SJSA1 (cell line): Measurements from ENCODE around the gene HOMER2. TPM values are rescaled to one million over a fixed set of nuclear protein-coding genes. Genes with fewer than 3 reads are reported as not detected.
"Not testable (repeated sequence)": the region's sequence is repeated elsewhere in the genome, so short reads cannot be mapped to it uniquely, and the experiment has no call there.

Source experiments
- DNase-seq, 2 experiments: peaks; one replicate each; pipeline ENCODE4 v3.0.0-alpha.2; 2015 to 2020; ENCODE audit warnings: low spot score in 2 of 2, low read depth in 1 of 2
- H3K27ac ChIP-seq: fragments of 250-450 bp; sonication (Bioruptor Pico); 2 replicates; pipeline ENCODE4 v1.5.1; 2020; ENCODE audit warnings: mild to moderate bottlenecking, moderate library complexity
- H3K27me3 ChIP-seq: fragments of 250-450 bp; sonication (Bioruptor Pico); replicated peaks from 2 replicates; pipeline ENCODE4 v1.5.1; 2020; ENCODE audit warnings: mild to moderate bottlenecking, moderate library complexity
- H3K36me3 ChIP-seq: fragments of 250-450 bp; sonication (Bioruptor Pico); 2 replicates; pipeline ENCODE4 v1.5.1; 2020; ENCODE audit warnings: mild to moderate bottlenecking
- H3K4me1 ChIP-seq: fragments of 250-450 bp; sonication (Bioruptor Pico); replicated peaks from 2 replicates; pipeline ENCODE4 v1.6.1; 2021; ENCODE audit warnings: mild to moderate bottlenecking
- H3K4me3 ChIP-seq: fragments of 250-450 bp; sonication (Bioruptor Pico); 2 replicates; pipeline ENCODE4 v1.5.1; 2020; ENCODE audit warnings: mild to moderate bottlenecking
- H3K9me3 ChIP-seq: fragments of 250-450 bp; sonication (Bioruptor Pico); replicated peaks from 2 replicates; pipeline ENCODE4 v1.5.1; 2020; ENCODE audit warnings: mild to moderate bottlenecking
- total RNA-seq: library from RNA; depleted of rRNA; stranded (reverse); fragments of >200 nt; shearing (Covaris generic); gene quantifications from 2 replicates; pipeline ENCODE4 v1.2.3, GENCODE V29; 2014

Gene HOMER2
- total RNA-seq, 1 experiment from 2014 or later: 1.2 TPM

DNA sequence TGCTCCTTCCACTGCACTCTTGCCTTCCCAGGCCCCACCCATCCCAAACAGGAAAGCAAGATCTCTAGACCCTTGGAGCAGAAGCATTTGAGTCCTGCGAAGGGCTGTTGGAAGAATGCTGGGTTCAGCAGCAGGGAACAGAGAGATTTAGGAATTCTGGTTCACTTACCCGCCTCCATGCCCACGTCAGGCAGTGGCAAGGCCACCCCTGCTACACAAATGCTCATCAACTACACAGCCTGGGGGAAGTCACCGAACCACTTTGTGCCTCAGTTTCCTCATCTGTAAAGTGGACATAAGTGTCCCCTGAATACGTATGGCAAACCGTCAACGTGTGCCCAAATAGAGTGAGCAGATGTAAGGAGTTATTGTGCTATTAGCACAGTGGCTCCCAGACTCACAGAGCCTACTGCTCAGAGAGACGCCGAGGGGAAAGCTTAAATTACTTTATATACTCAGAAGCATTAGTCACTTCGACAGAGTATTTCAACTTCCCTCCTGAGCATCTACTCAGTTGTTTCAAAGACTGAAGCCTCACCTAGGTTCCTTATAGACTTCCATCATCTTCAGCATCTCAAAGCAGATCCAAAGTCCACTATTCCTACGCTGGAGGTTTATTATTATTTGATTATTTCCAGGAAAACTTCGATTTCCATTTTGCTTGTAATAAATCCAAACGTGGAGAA lies 905 bp downstream of the HOMER2 start:
- no peak for DNase-seq
- no peak overlapping the region; the same call in 1 of the 2 replicates for H3K4me3 ChIP-seq
- H3K9me3 ChIP-seq: no peaks in the 10 kb centered on the region
- H3K27ac ChIP-seq: no peak overlapping the region
- peaks cover 33% of the 10 kb centered on the region for H3K27me3 ChIP-seq
- peaks cover 6% of the 10 kb centered on the region; the same call in 1 of the 2 replicates for H3K4me1 ChIP-seq
- H3K36me3 ChIP-seq: no peaks in the 10 kb centered on the region

DNA sequence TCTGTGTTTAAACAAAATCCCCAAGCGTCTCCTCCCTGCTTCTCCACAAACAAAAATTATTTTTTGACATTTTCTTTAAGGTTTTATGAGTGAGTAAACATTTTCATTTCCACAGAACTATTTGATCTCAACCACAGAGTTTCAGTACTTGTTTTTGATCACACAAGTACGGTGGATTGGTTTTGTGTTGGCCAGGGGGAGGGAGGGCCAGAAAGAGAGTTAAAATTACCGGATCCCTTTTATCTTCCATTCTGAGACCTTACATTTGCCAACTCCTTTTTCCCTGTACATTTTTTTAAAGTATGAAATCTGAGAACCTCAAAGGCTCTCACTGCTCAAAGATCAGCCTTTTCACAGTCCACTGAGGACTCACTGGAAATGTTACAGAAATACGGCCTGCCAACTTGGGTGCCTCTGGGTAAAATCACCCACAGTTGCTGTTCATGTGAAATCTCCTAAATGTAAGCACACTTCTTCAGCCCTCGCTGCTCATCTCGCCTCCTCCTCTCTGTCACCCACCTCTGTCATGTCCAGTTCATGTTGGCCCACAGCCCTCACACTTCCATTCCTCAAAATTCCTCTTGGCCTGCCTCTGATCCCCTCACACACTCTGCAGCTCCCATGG lies 1.7 kb downstream of the HOMER2 start:
- Histone ChIP-seq H3K9me3 (no peaks in the 10 kb centered on the region), H3K27me3 (peaks cover 33% of the 10 kb centered on the region), H3K36me3 (no peaks in the 10 kb centered on the region), H3K4me3 (no peak overlapping the region), H3K27ac (no peak overlapping the region), H3K4me1 (peaks cover 6% of the 10 kb centered on the region; the same call in 1 of the 2 replicates)
- DNase-seq: no peak

DNA sequence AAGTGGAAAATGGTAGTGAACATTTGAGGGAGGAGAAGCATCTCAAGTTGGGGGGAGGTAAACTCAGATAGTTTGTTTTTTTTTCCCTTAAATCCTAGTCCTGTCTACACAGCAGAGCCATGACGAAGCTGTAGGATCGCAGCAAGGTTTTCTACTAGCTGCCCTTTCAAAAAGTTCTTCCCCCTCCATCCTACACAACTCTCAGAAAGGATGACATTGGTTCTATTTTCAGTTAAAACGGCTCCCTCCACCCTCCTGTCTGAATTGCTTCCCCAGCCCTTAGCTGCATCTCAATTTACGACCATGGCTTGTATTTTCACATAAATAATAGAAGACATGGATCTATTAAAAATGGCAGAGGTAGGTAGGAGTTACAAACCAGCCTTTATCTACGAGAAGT lies 2.2 kb downstream of the HOMER2 start:
- Histone ChIP-seq H3K36me3 (no peaks in the 10 kb centered on the region), H3K27ac (no peak overlapping the region), H3K9me3 (no peaks in the 10 kb centered on the region), H3K4me3 (no peak overlapping the region), H3K4me1 (peaks cover 6% of the 10 kb centered on the region; the same call in 1 of the 2 replicates), H3K27me3 (peaks cover 33% of the 10 kb centered on the region)
- DNase-seq: no peak

DNA sequence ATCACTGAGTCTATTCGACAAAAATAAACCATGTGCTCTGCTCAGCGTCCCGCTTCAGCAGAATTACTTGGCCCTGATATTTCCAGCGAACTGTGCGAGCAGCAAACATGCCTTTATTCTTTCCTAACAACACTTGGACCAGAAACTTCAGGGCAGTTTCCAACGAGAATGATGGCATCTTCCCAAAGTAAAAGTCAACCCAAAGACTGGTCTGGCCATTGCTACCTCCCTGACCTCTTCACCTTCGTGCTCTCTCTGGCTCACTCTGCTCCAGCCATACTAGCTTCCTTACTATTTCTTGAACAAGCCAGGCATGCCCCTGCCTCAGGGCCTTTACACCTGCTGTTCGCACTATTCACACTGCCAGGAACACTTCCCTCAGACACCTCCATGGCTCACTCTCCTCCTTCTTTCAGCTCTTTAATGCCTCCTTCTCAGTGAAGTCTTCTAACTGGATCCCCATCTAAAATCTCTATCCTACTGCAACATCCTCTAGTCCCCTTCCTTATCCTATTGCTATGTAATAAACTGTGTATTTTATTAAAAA lies 6.3 kb downstream of the HOMER2 start:
- peaks cover 15% of the 10 kb centered on the region for H3K27me3 ChIP-seq

DNA sequence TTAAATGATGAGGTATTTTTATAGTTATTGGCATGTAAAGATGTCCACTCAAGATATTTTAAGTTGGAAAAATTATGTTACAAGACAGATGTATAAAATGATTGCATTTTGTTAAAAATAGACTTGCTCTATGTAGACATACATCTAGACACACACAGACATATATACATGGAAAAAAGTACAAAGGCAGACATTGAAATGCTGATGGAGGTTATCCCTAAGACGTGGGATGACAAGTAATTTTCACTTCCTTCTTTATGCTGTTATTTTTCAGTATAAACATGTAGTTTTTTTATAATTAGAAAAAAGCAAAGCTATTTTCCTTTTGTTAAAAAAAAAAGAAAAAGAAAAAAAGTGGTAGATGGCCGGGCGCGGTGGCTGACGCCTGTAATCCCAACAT lies 7.2 kb downstream of the HOMER2 start:
- Histone ChIP-seq H3K27me3 (peaks cover 6% of the 10 kb centered on the region), H3K4me3 (no peak overlapping the region), H3K36me3 (no peaks in the 10 kb centered on the region), H3K4me1 (no peaks in the 10 kb centered on the region), H3K27ac (no peak overlapping the region), H3K9me3 (no peaks in the 10 kb centered on the region)
- DNase-seq: no peak

More for the DNA sequence above, 6.3 kb downstream of the HOMER2 start:
- H3K27ac ChIP-seq: no peak overlapping the region
- DNase-seq: no peak
- no peaks in the 10 kb centered on the region for H3K9me3 ChIP-seq
- H3K36me3 ChIP-seq: no peaks in the 10 kb centered on the region
- no peaks in the 10 kb centered on the region for H3K4me1 ChIP-seq
- H3K4me3 ChIP-seq: no peak overlapping the region

DNA sequence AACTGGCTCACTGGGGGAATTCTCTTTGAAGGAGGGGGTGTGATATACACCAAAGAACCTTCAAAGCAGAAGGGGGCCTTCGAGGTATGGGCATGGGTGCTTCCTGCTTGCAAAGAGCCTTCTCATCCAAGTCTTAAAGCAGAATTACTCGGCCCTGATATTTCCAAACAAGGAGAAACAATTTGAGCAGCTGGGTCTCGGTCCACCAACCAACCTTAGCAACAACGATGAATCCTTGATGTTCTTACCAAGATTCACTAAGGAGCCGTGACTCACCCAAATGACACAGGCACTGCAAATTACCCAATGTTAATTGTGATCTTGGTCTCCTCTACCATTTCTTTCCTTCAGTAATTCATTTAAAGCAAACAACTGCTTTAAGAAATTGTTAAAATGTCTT lies 7.7 kb downstream of the HOMER2 start:
- Histone ChIP-seq H3K4me1 (no peaks in the 10 kb centered on the region), H3K9me3 (no peaks in the 10 kb centered on the region), H3K27me3 (peaks cover 4% of the 10 kb centered on the region; the same call in 1 of the 2 replicates), H3K27ac (no peak overlapping the region), H3K4me3 (no peak overlapping the region), H3K36me3 (no peaks in the 10 kb centered on the region)
- no peak for DNase-seq

DNA sequence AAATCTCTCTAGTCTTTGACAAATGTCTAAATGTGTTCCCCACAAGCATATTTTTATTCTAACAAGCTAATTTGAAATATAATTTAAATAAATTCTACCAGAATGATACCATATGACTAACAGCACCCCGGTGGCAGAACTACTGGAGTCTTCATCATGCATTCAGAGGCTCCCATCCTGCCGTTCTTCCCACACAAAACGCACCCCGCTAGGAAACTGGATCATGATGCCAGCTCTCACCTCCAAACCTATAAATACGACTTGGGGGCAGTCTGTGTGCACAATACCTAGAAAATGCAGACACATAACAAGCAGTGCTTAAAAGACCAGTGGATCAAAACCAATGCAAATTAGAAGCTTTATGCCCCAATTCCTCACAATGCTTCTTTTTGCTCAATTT lies 8.5 kb downstream of the HOMER2 start:
- Histone ChIP-seq H3K27me3 (peaks cover 4% of the 10 kb centered on the region; the same call in 1 of the 2 replicates), H3K36me3 (no peaks in the 10 kb centered on the region), H3K4me1 (no peaks in the 10 kb centered on the region), H3K9me3 (no peaks in the 10 kb centered on the region), H3K4me3 (no peak overlapping the region), H3K27ac (no peak overlapping the region)
- DNase-seq: no peak

DNA sequence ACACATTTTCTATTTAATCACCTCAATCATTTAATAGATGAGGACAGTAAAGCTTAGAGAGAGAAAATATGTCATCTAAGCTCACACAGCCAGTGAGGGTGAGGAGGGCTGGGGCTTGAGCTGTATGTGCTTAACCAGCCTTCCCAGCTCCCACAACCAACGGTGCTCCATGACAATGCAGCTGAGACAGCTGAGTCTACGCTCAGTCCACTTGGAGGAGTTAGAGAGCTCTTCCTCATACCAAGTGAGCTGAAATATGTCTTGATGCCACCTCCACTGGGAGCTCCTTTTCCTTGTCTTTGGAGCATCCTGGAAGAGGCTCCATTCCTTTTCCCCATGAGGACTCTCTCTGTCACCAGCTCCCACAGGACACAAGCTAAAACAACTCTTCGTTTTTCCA lies 9.3 kb downstream of the HOMER2 start:
- no peak overlapping the region for H3K4me3 ChIP-seq
- H3K27me3 ChIP-seq: peaks cover 4% of the 10 kb centered on the region; the same call in 1 of the 2 replicates
- DNase-seq: no peak
- no peak overlapping the region for H3K27ac ChIP-seq
- H3K36me3 ChIP-seq: no peaks in the 10 kb centered on the region
- H3K4me1 ChIP-seq: no peaks in the 10 kb centered on the region
- no peaks in the 10 kb centered on the region for H3K9me3 ChIP-seq

DNA sequence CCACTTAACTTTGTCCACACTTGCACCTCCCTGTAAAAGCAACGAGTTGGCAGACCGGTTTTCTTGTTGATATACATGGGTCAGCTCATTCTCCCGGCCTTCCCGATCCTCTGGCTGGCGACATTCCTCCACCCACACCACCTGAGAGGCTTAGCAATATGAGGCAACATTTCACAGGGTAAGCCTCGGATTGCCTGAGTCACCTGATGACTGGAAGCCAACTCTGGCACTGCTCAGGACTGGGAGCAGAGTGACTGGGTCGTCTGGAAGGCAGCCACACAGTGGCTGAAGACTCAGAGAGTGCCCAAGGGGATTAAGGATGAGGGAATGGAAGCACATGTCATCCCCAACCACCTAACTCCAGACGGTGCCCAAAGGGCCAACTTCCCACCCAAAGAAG lies 9.8 kb downstream of the HOMER2 start:
- no peaks in the 10 kb centered on the region for H3K9me3 ChIP-seq
- no peaks in the 10 kb centered on the region for H3K4me1 ChIP-seq
- peaks cover 4% of the 10 kb centered on the region; the same call in 1 of the 2 replicates for H3K27me3 ChIP-seq
- DNase-seq: no peak
- no peaks in the 10 kb centered on the region for H3K36me3 ChIP-seq
- H3K4me3 ChIP-seq: no peak overlapping the region
- no peak overlapping the region for H3K27ac ChIP-seq

DNA sequence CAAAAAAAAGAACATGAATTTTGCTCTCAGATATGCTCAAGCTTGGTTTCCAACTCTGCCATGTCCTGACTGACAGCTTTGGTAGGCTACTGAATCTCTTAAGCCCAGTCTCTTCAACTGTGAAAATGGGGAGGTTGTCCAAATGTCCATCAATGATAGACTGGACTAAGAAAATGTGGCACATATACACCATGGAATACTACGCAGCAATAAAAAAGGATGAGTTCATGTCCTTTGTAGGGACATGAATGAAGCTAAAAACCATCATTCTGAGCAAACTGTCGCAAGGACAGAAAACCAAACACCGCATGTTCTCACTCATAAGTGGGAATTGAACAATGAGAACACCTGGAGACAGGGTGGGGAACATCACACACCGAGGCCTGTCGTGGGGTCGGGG lies 12.8 kb downstream of the HOMER2 start:
- not testable (repeated sequence) for H3K4me1 ChIP-seq, H3K27me3 ChIP-seq, DNase-seq, H3K4me3 ChIP-seq, H3K27ac ChIP-seq, H3K36me3 ChIP-seq, H3K9me3 ChIP-seq

DNA sequence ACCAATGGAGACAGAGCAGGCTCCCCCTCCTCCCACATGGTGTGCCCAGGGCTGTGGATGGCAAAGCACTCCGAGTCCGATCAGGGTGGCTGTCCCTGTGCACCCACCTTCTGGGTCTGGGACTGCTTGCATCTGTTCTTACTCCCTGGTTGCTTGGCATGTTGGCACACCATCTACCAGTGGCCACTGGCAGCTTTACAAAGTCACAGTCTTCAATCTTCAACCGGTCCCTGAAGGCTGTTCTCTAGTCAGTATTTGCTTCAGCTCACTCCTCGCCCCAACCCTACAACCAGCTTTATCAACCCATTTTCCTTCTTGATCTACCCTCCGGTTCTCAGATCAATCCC lies 14.8 kb downstream of the HOMER2 start:
- Histone ChIP-seq H3K27ac (no peak overlapping the region), H3K9me3 (no peaks in the 10 kb centered on the region), H3K27me3 (no peaks in the 10 kb centered on the region), H3K4me1 (no peaks in the 10 kb centered on the region), H3K4me3 (no peak overlapping the region), H3K36me3 (no peaks in the 10 kb centered on the region)
- DNase-seq: no peak

DNA sequence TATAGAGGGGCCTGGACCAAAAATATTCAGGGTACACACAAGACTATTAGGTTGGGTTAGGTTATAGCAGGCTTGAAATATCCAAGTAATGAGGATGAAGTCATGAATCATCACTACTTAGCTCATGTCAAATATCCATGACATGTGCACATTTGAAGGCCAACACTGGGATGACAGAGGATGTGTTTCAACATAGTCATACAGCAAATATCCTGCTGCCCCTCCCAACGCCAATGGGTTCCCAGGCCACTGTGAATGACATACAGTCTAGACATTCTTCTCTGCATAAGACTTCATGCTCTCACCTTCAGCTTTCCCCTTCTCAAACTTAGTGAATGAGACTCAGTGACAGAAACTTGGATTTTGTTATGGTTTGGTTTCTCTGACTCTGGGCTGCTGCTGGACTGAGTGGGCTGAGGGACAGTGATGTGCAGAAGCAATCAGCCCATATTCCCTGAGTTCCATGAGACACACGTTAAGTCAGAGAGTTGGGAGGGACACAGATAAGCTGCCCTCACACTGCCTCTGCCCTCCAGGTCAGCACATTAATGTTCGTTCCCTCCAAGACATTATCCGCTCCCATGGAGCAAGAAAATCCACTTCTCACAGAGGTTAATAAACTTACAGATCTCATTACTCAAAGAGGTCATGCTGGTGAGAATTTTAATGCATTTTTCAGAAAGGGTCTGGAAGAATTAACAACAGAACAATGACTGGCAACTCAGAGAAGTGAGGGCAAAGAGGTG lies 15.4 kb downstream of the HOMER2 start:
- DNase-seq: no peak
- Histone ChIP-seq H3K4me3 (no peak overlapping the region), H3K36me3 (no peaks in the 10 kb centered on the region), H3K27ac (no peak overlapping the region), H3K4me1 (no peaks in the 10 kb centered on the region), H3K27me3 (no peaks in the 10 kb centered on the region), H3K9me3 (no peaks in the 10 kb centered on the region)

DNA sequence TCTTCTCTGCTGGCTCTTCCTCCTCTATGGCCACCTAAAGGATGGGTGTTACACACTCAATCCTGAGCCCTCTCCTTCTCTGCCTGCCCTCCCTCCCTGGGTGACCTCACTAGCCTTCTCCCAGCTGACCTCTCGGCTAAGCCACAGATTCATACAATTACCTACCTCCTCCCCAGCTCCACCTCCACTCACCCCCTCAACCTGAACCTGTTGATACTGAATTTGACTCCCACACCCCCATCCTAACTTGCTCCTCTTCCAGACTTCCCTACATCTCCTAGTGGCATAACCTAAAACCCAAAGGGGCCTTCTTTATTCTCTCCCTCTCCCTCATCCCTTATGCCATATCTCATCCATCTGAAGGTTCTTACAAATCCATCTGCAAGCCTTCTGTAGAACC lies 17.1 kb downstream of the HOMER2 start:
- Histone ChIP-seq H3K27me3 (no peaks in the 10 kb centered on the region), H3K36me3 (no peaks in the 10 kb centered on the region), H3K4me1 (no peaks in the 10 kb centered on the region), H3K27ac (no peak overlapping the region), H3K4me3 (no peak overlapping the region), H3K9me3 (no peaks in the 10 kb centered on the region)
- DNase-seq: no peak
